ENCODE results near the gene GPR61.

Gene GPR61

DNA sequence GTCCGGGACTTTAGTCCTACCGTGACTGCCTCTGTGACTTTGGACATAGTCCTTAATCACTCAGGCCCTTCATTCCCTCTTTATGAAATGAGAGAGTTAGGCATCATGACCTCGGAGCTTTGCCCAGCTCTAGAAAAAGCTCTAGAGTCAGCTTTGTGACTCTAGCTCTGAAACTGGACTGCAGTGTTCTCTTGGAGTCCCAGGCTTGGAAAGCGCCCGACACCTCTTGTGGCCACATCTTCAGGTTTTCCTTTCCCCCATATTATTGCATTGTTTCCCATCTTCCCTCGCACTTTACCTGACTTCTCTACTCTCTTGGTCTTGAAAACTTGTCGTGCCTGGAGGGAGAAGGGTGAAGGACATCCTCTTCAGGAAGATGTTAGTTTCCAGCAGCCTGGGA lies 17.6 kb upstream of the GPR61 start:
- CTCF ChIA-PET = interaction anchor here (3.8 to 26.3 kb wide), 2 partner anchors 10 to 23 kb away, joined by 58 to 2790 read pairs; partner anchors contain the start of genes AMIGO1, ATXN7L2 and CYB561D1
- TF ChIP-seq CTCF (IDR thresholded peaks at IDR 0.05; ENCODE audit: insufficient read depth, low read length, missing control alignments) = no peak
- H3K4me3 ChIP-seq (ENCODE audit: low read depth, low read length) = no peak overlapping the region
- no peak for DNase-seq (ENCODE audit: low read depth, low spot score)
- POLR2A ChIA-PET = no interaction called here

DNA sequence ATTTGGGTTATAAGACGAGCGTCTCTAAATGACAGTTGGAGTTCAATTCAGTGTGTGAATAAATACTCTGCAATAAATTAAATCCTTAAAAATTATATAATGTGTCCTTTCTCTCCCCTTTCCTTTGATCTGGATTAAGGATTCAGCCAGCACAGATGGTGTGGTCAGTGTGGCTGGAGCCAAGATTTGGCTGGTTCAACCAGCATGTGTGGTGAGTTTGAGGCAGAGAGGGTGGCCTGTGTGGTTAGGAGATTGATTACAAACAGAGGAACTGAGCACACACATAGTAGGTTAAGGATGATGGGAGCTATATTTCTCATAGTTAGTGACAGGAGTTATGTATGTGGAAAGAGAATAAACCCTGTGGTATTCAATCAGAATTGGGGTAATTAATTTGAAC lies 16.0 kb upstream of the GPR61 start:
- H3K4me3 ChIP-seq (ENCODE audit: low read depth, low read length) = no peak overlapping the region
- no peak for TF ChIP-seq CTCF (IDR thresholded peaks at IDR 0.05; ENCODE audit: insufficient read depth, low read length, missing control alignments)
- CTCF ChIA-PET = interaction anchor here (3.8 to 26.3 kb wide), 2 partner anchors 8 to 24 kb away, joined by 58 to 2790 read pairs; partner anchors contain the start of genes AMIGO1, ATXN7L2 and CYB561D1
- POLR2A ChIA-PET = no interaction called here
- DNase-seq (ENCODE audit: low read depth, low spot score) = no peak

DNA sequence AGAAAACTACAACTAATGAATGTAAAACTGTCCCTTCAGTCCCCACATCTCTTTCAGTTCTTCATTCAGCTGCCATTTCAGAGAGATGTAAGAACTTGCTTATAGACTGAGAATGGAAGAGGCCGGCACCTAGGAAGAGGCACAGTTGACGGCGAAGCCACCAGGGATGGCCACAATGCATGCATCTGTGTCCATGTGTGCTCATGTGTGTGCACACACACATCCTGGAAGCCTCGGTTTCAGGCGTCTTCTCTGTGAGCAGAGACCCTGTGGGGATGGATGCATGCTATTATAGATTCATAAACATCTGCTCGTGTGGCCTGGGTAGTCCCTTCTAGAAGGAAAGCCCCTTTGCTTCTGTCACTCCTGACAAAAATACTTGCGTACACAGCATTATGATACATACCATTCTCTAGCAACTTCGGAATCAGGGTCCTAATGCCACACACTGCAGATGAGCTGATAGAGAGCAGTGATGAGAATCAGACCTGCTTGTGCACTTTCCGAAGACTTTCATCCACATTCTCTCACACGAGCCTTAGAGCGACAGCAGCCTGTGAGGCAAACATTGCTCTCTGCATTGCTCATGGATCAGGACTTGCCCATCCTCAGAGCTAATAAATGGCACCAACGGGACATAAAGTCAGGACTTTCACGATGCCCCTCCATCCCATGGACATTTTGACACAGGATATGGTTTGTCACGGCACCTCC lies 12.4 kb upstream of the GPR61 start:
- no peak for DNase-seq (ENCODE audit: low read depth, low spot score)
- ChIA-PET POLR2A (no interaction called here), CTCF (interaction anchor here (11.4 to 26.3 kb wide), 2 partner anchors 16 to 28 kb away, joined by 194 to 2790 read pairs; partner anchors contain the start of genes AMIGO1, ATXN7L2, CYB561D1 and GPR61)
- no peak for TF ChIP-seq CTCF (IDR thresholded peaks at IDR 0.05; ENCODE audit: insufficient read depth, low read length, missing control alignments)
- H3K4me3 ChIP-seq (ENCODE audit: low read depth, low read length) = no peak overlapping the region

- H3K4me3 ChIP-seq (ENCODE audit: low read depth, low read length) = no peak overlapping the region
- ChIA-PET POLR2A (no interaction called here), CTCF (interaction anchor here (0.8 to 26.3 kb wide), 6 partner anchors 15 to 251 kb away, joined by 3 to 2790 read pairs (median 45); partner anchors contain the start of genes AMIGO1, ATXN7L2, CYB561D1 and GPR61)
- DNase-seq (ENCODE audit: low read depth, low spot score) = no peak
- no peak for TF ChIP-seq CTCF (IDR thresholded peaks at IDR 0.05; ENCODE audit: insufficient read depth, low read length, missing control alignments)
Observed at GRCh38 chr1:109527846-109528695, 11.6 kb upstream of the GPR61 start.

GRCh38 chr1:109528712-109529111 lies 11.0 kb upstream of the GPR61 start:
- ChIA-PET POLR2A (no interaction called here), CTCF (interaction anchor here (0.8 to 26.3 kb wide), 7 partner anchors 15 to 252 kb away, joined by 3 to 2790 read pairs (median 4); partner anchors contain the start of genes AMIGO1, ATXN7L2, CYB561D1 and GPR61)
- no peak overlapping the region for H3K4me3 ChIP-seq (ENCODE audit: low read depth, low read length)
- no peak for TF ChIP-seq CTCF (IDR thresholded peaks at IDR 0.05; ENCODE audit: insufficient read depth, low read length, missing control alignments)
- no peak for DNase-seq (ENCODE audit: low read depth, low spot score)
